Natural killer cell (primary cell): ENCODE measurements around the gene HLX. TPM values are rescaled to one million over a fixed set of nuclear protein-coding genes. Genes with fewer than 3 reads are reported as not detected.

Experiments used
- ATAC-seq, 3 donors: fragments of 150-1000 bp in 2 of 3; fragments of 200-7000 bp in 1 of 3; cut with Tn5 transposase; 1 replicate in 1 of 3; 2 replicates in 2 of 3; pipeline ENCODE4 v1.10.0; 2021; ENCODE audit warnings: mild to moderate bottlenecking in 2 of 3, moderate library complexity in 2 of 3
- DNase-seq, 2 donors: peaks; one replicate each; pipeline versions ENCODE4 v3.0.0 to v3.0.0-alpha.2; 2013 to 2021; ENCODE audit warnings: mixed read lengths in 1 of 2
- H3K27ac ChIP-seq: one replicate; pipeline ENCODE4 v1.5.1; 2013; ENCODE audit warnings: mild to moderate bottlenecking, low read length
- H3K27me3 ChIP-seq: one replicate; pipeline ENCODE4 v1.6.1; 2013; ENCODE audit warnings: low read length; ENCODE audit not compliant: control insufficient read depth, insufficient read depth
- H3K36me3 ChIP-seq: one replicate; pipeline ENCODE4 v1.6.1; 2013; ENCODE audit warnings: low read length; ENCODE audit not compliant: control insufficient read depth, insufficient read depth
- H3K4me1 ChIP-seq: one replicate; pipeline ENCODE4 v1.6.1; 2013; ENCODE audit warnings: low read length; ENCODE audit not compliant: control insufficient read depth, insufficient read depth
- H3K4me3 ChIP-seq: one replicate; pipeline ENCODE4 v1.5.1; 2013; ENCODE audit warnings: low read length
- H3K9me3 ChIP-seq: one replicate; pipeline ENCODE4 v1.6.1; 2013; ENCODE audit warnings: low read length; ENCODE audit not compliant: control insufficient read depth, insufficient read depth
- H3K27ac Mint-ChIP-seq, 2 donors: one replicate each; pipeline ENCODE4 v1.8.0; 2022; ENCODE audit warnings: mild to moderate bottlenecking in 2 of 2, mixed read lengths in 2 of 2, moderate library complexity in 1 of 2
- H3K27me3 Mint-ChIP-seq, 2 donors: one replicate each; pipeline ENCODE4 v1.8.0; 2022; ENCODE audit warnings: low read depth in 2 of 2, mixed read lengths in 2 of 2
- H3K36me3 Mint-ChIP-seq: one replicate; pipeline ENCODE4 v1.8.0; 2022; ENCODE audit warnings: mixed read lengths
- H3K4me1 Mint-ChIP-seq, 2 donors: one replicate each; pipeline ENCODE4 v1.8.0; 2022; ENCODE audit warnings: mixed read lengths in 2 of 2
- H3K4me3 Mint-ChIP-seq: one replicate; pipeline ENCODE4 v1.8.0; 2022; ENCODE audit warnings: mild to moderate bottlenecking, moderate library complexity, mixed read lengths
- H3K9me3 Mint-ChIP-seq, 2 donors: one replicate each; pipeline ENCODE4 v1.8.0; 2022; ENCODE audit warnings: mixed read lengths in 2 of 2
- WGBS: methylation state at CpG from one replicate; pipeline ENCODE4 v1.1.7; 2013; ENCODE audit warnings: missing lambda C conversion rate; ENCODE audit not compliant: insufficient coverage; 5-methylcytosine and 5-hydroxymethylcytosine counted together
- intact Hi-C: fragments of 100-400 bp; cut with micrococcal nuclease; formaldehyde crosslinking; loops from one replicate; pipeline ENCODE4 v1.14.2; 2022
- total RNA-seq, 4 donors: library from RNA; stranded (reverse); fragments of 120-200 nt in 1 of 4; gene quantifications; one replicate each; pipeline versions ENCODE4 v1.2.3 to v1.2.4, GENCODE V29; 2013 to 2022
- TF ChIP-seq, protein P1 (sequence below): fragments of 200-600 bp; IDR thresholded peaks from one replicate; pipeline ENCODE4 v1.8.0; 2022; ENCODE audit warnings: antibody characterized with exemption

Gene HLX
- total RNA-seq, 3 donors from 2014 or later (not counting 1 experiment from before 2014, with no cell fraction given), result 0.93 to 19.3 (median 1.0) TPM

DNA sequence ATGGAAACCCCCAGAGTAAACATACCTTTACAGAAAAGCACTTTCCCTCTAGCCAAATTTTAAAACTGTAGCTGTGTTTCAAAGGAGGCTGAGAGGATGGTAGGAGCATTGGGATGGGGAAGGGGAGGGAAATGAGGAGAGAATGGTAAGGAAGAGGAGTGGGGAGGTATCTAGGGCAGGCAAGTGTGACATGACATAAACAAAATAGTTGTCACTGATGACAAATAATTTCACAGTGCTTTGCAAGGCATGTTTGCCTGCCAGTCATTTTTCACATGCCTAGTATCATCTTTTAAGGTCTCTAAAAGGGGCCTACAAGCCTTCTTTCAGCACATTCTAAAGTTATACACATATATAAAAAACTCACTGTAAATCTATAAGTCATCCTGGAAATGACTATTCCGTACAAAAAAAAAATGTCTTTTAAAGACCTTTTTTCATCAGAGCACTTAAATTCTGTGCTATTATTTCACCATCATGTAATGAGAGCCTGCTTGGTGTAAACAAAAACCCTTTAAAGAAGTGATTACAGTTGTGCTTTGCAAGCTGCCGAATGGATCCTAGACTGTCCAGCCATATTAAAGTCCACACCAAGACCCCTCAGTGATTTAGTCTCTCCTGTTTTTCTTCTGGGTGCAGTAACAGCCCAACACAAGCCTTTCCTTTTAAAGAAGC, 38.4 kb downstream of the HLX start:
- no peaks in the 10 kb centered on the region for H3K9me3 ChIP-seq
- Mint-ChIP-seq H3K9me3 (no peaks in the 10 kb centered on the region), H3K27ac (no peak overlapping the region), H3K4me3 (no peak overlapping the region), H3K36me3 (no peaks in the 10 kb centered on the region), H3K27me3 (peaks cover 3 to 30% of the 10 kb centered on the region in 2 donors), H3K4me1 (no peaks in the 10 kb centered on the region)
- TF ChIP-seq, protein P1, sequence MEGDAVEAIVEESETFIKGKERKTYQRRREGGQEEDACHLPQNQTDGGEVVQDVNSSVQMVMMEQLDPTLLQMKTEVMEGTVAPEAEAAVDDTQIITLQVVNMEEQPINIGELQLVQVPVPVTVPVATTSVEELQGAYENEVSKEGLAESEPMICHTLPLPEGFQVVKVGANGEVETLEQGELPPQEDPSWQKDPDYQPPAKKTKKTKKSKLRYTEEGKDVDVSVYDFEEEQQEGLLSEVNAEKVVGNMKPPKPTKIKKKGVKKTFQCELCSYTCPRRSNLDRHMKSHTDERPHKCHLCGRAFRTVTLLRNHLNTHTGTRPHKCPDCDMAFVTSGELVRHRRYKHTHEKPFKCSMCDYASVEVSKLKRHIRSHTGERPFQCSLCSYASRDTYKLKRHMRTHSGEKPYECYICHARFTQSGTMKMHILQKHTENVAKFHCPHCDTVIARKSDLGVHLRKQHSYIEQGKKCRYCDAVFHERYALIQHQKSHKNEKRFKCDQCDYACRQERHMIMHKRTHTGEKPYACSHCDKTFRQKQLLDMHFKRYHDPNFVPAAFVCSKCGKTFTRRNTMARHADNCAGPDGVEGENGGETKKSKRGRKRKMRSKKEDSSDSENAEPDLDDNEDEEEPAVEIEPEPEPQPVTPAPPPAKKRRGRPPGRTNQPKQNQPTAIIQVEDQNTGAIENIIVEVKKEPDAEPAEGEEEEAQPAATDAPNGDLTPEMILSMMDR, result no peak
- H3K27ac ChIP-seq, result no peak overlapping the region
- 91% methylated on average over 2 of the region's 2 CpGs for WGBS
- no peaks in the 10 kb centered on the region for H3K4me1 ChIP-seq
- ATAC-seq (no peak), DNase-seq (no peak)
- H3K4me3 ChIP-seq, result no peak overlapping the region
- intact Hi-C loops, result no loop called here
- H3K36me3 ChIP-seq, result no peaks in the 10 kb centered on the region
- H3K27me3 ChIP-seq, result no peaks in the 10 kb centered on the region

DNA sequence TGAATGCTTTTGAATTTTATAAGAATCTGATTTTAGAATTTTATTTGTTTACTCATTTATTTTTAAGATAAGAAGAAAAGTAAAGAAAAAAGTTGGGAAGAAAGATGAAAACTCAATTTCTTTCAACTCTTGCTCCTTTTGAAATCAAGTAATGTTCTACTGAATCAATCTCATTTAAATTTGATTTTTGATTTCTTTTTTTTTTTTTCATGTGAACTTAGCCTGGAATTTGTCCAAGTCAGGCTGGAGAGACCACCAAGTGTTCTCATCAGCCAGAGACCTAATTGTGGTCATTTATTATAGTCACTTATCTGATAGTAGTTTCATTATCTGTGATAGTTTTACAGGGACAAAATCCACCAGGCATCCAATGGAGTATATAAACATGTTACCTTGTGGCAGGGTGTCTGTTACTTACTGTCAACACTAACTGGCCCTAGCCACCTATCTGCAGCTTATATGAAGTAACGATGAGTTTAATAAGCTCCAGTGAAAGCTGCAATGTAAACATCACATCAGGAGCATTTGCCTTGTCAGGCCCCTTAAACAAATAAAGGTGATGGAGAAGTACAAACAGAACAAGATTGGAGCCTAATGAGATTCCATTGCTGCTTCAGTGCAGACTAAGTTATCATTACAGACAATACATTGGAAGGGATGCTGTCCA, 39.2 kb downstream of the HLX start:
- no peaks in the 10 kb centered on the region for H3K36me3 Mint-ChIP-seq
- no peaks in the 10 kb centered on the region for H3K9me3 Mint-ChIP-seq
- no peak overlapping the region for H3K27ac Mint-ChIP-seq
- no peaks in the 10 kb centered on the region for H3K4me1 Mint-ChIP-seq
- TF ChIP-seq, protein P1, result no peak
- 78% methylated on average over 1 of the region's 1 CpG for WGBS
- no peaks in the 10 kb centered on the region for H3K36me3 ChIP-seq
- H3K27me3 ChIP-seq, result no peaks in the 10 kb centered on the region
- no peak overlapping the region for H3K4me3 Mint-ChIP-seq
- DNase-seq, result no peak
- H3K27ac ChIP-seq, result no peak overlapping the region
- intact Hi-C loops, result no loop called here
- H3K4me3 ChIP-seq, result no peak overlapping the region
- H3K9me3 ChIP-seq, result no peaks in the 10 kb centered on the region
- no peaks in the 10 kb centered on the region for H3K4me1 ChIP-seq
- ATAC-seq, result no peak
- peaks cover 3 to 30% of the 10 kb centered on the region in 2 donors for H3K27me3 Mint-ChIP-seq

DNA sequence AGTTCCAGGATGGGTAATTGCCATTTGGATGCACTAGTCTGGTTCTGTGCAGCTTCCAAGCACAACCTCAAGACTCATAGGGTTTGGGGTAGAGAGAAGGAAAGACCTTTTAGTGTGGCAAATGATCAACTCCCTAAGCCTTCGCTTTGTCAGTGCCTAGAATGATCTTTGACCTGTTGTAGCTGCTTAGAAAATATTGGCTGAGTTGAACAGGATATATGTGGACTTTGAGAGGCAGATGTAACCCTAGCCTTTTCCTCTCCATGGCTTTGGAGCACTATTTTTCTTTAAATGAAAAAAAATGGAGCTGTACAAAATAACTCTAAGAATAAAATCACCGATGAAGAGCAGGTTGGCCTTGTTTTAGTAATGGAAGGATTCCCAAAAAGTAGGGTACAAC, 41.7 kb downstream of the HLX start:
- Mint-ChIP-seq H3K36me3 (no peaks in the 10 kb centered on the region), H3K9me3 (no peaks in the 10 kb centered on the region), H3K27me3 (peaks cover 0 to 7% of the 10 kb centered on the region in 2 donors), H3K27ac (no peak overlapping the region), H3K4me3 (no peak overlapping the region), H3K4me1 (no peaks in the 10 kb centered on the region)
- H3K4me1 ChIP-seq, result no peaks in the 10 kb centered on the region
- no peaks in the 10 kb centered on the region for H3K27me3 ChIP-seq
- no peaks in the 10 kb centered on the region for H3K9me3 ChIP-seq
- no peak for DNase-seq
- WGBS, result 90% methylated on average over 2 of the region's 2 CpGs
- TF ChIP-seq, protein P1, result no peak
- H3K4me3 ChIP-seq, result no peak overlapping the region
- H3K27ac ChIP-seq, result no peak overlapping the region
- no peaks in the 10 kb centered on the region for H3K36me3 ChIP-seq
- ATAC-seq, result no peak
- intact Hi-C loops, result no loop called here
